ENCODE measurements around the gene CEP68.
"Not testable (repeated sequence)": the region's sequence is repeated elsewhere in the genome, so short reads cannot be mapped to it uniquely, and the experiment has no call there.

Gene CEP68

DNA sequence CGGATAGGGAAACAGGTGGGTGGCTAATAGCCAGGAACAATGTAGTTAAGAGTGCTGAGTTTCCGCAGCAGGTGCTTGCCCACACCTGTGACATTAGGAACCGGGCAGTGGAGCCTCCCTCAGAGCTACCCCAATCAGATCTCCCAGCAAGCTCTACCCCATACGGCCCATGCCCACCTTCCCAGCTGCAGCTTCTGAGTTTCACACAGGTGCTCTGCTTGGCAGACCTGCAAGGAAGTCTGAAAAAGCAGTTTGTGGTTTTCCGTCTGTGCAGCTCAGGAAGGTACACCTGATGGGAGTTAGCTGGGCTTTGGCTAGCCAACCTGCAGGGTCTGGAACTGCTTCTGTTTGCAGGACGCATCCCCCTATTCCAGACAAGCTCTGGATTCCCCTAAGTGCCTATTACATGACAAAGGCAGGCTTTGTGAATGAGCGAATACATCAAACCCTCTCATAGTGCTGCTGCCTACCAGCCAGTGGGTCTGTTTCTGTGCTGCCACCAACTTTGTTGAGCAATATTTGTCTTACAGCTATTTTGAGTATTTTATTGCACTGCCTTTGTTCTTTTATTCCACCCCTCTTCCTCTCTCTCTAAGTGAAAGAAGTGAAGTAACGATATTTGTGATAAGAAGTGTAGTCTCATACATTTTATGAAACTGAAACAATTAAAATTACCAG is 24.7 kb upstream of the CEP68 start:
- DNase-seq (ENCODE audit: low spot score): no peak

DNA sequence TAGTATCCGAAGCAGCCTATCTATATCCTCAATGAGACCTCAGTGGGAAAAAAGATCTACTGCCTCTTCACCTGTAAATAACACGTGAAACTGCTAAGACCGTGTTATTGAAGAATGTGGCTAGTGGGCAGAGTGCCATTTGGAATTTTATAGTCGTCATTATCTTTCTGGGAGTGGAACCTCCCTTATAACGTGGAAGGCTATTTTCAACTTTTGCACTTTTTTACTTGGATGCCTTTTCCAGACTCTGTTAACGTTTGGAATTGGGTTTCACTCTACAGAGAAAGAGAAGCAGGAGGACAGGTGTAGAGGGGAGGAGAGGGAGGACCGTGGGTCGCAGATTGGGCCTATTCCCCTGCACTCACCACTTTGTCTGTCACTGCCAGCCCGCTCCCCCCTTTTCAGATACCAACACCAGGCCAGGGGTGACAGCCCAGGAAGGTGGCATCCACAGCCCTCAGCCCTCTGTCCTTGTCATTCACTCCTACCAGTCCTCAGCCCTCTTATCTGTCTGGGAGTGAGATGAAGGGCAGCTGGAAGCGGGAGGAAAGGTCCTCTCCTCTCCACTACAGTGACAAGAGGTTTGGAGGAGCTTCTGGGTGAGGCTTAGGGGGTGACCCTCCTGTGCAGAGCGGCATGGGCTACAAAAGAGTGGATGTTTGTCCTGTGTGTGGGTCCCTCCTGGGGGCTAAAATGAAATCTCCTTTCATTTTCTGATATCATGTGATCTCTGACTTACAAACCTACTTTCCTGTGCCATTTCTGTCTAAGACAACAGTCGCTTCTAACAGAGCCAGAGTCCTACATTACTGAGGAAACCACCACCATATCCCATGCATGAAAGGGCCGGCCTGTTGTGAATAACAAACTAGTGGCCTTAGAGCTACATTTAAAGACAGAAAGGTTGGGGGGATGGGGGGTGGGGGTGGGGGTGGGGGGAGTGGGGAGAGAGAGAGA is 23.9 kb upstream of the CEP68 start:
- no peak for DNase-seq (ENCODE audit: low spot score)

DNA sequence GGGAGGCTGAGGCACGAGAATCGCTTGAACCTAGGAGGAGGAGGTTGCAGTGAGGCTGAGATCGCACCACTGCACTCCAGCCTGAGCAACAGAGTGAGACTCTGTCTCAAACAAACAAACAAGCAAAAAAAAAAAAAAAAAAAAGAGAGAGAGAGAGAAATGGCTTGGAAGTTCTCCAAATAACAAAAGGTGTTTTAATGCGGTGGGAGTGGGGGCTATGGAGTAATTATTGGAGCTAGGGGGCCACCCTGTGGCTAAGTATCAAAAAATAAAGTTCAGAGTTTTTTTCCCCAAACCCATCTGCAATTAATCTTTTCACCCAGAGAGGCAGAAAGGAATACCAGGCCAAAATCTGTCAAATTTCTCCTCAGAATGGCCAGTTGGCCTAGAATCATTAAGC is 23.0 kb upstream of the CEP68 start:
- peak; percentile 14 for DNase-seq (ENCODE audit: low spot score)

DNA sequence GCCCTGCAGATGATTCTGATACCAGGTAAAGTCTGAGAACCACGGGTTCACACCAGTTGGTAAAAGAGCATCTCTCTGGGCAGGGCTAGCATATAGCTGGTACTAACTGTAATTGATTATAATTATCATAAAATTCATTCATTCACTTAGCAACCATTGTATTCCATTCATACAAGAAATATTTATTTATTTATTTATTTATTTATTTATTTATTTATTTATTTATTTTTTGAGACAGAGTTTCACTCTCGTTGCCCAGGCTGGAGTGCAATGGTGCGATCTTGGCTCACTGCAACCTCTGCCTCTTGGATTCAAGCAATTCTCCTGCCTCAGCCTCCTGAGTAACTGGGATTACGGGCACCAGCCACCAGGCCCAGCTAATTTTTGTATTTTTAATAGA is 22.5 kb upstream of the CEP68 start:
- not testable (repeated sequence) for DNase-seq (ENCODE audit: low spot score)

DNA sequence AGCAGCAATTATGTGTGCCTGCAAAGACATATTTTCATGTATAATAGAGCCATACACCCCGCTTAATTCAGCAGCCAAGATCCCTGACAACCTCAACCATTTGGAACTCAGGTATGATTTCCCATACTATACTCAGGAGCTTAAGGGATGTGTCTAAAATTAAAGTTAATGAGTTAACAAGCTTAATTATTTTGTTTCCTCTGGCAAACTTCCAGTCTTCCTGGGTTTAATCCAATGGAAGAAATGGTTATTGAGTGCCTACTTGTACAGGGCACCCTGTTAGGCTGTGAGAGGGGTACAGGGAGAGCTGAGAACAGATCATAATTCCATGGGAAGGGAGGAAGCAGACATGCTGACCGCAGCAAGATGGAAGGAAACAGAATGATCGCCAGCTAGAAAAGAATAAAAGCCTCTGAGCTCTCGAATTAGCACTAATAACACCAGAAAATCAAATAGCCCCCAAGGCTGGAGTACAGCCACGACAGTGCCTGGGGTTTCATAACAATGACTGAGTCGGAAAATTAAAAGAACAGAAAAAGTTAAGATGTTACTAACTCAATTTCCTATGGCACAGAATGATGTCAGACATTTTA is 20.8 kb upstream of the CEP68 start:
- no peak for DNase-seq (ENCODE audit: low spot score)

DNA sequence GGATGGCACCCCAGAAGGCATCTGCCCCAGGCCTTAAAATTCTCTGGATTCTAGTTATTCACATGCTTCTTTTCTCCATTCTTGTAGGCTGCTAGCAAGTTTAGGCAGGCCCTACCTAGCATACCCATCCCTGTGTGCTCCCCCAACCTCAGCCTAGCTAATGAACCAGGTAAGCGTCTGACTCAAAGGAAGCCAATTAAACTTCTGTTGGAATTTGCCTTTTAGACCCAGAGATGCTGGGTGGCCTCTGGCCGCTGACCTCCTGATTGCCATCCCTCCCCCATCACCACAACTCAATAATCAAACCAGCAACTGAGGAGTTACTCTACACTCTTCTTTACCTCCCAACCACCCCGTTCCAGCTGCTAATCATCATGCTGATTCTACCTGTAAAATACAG is 19.0 kb upstream of the CEP68 start:
- DNase-seq (ENCODE audit: low spot score): no peak

DNA sequence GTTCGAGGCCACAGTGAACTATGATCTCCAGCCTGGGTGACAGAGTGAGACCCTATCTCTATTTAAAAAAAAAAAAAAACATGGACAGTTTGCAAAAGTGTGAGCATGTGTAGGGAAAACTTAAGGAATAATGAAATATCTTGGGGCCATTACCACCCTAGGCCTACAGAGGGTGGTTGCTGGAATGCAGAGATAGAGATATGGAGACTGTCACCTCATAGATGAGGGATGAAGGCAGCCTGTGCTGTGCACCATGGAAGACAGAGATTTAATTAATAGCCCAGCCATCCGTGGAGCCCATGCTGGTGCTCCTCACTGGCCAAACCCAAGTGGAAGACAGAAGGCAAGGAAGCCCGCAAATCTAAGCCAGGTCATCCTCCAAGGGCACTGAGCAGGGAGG is 16.6 kb upstream of the CEP68 start:
- DNase-seq (ENCODE audit: low spot score): no peak

DNA sequence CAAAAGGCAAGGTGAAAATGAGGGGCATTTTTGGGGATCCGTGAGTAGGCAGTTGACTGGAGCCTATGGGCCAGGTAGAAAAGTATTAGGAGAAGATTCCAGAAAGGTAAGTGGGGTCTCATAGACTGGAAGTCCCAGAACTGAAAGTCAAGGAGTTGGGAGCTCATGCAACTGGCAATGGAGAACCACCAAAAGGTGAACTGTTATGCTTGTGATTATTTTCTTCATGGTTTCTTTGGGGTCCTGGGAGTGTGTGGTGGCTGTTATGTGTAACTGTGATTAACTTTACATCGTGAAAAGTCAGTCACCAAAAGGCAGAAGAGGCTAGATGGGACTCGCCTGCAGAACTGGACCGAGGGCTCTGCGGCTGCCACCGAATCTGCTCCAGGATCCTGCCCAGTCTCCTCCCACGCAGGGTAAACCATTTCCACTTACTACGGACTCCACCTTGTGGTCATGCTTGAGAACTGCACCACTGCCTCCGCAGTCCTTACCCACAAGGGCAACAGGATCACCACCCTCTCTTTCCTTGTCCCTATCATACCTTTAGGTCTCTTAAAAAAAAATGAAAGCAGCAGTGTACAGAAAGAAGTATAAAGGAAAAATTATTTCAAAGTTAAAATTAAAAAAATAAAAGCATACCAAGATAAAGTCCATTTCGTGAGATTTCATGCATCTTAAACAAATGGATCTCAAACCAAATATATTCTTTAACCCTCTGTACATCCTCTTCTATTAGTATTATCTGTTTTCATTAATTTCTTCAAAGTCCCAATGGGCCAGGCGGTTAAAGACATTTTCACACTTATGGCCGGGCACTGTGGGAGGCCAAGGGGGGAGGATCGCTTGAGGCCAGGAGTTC is 15.6 kb upstream of the CEP68 start:
- DNase-seq (ENCODE audit: low spot score): peak; percentile 81

DNA sequence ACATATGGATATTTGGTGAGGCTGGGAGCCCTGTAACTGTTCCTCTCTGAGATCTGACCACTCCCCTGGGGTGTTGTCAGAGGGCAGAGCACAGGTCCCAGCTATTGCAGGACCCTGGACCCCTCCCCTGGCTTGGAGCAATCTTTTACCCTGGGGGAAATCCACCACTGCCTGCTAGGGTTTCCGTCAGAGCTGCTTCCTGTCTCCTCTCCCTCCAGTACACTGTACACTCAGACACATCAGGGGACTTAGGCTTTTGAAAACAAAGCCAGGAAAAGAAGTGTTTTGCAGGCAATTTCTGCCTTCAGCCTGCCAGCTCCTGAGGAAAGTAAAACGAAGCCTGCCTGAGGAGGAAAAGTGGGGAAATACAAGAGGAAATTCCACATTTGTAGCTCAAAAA is 13.2 kb upstream of the CEP68 start:
- no peak for DNase-seq (ENCODE audit: low spot score)

DNA sequence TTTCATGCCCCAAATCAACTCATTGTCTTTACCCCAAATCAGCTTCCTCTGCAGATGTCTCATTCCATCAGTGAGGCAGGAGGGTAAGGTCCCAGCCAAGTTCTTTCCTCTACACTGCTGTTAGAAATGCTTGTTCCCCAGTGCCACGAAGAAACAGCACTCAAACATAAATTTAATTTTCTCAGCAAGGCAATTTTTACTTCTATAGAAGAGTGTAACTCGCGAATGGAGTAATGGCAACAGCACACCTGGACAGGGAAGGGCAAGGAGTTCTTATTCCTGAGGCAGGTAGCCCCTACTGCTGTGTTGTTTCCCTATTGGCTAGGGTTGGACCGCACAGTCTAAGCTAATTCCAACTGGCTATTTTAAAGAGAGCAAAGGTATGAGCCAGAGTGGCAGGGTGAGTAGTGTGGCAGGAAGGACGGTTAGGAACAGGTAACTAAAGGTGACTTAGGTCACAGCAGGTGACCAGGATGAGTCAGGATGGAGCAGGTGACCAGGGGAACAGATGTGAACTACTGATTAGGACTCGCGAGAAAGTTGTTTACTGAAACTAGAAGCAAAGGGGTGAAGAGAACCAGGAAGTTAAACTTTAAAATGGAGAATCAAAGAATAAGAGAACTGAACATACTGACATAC is 12.0 kb upstream of the CEP68 start:
- no peak for DNase-seq (ENCODE audit: low spot score)

DNA sequence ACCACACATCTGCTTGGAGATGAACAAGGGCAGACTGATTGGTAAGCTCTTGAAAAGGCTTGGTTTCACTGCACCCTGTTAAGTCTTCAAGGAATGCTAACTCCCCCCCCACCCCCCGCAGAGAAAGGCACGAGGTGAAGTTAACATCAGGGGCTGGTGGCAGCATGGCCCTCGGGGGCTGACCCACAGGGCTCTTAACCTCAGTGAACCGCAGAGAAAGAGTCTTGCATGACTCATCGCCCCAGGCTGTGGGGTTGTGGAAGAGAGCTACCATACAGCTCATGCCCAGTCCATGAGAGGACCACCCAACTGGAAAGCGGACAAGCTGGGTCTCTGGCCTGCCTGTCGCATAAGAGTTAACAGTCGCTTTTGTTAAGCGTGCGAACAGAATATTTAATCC is 10.6 kb upstream of the CEP68 start:
- no peak for DNase-seq (ENCODE audit: low spot score)

DNA sequence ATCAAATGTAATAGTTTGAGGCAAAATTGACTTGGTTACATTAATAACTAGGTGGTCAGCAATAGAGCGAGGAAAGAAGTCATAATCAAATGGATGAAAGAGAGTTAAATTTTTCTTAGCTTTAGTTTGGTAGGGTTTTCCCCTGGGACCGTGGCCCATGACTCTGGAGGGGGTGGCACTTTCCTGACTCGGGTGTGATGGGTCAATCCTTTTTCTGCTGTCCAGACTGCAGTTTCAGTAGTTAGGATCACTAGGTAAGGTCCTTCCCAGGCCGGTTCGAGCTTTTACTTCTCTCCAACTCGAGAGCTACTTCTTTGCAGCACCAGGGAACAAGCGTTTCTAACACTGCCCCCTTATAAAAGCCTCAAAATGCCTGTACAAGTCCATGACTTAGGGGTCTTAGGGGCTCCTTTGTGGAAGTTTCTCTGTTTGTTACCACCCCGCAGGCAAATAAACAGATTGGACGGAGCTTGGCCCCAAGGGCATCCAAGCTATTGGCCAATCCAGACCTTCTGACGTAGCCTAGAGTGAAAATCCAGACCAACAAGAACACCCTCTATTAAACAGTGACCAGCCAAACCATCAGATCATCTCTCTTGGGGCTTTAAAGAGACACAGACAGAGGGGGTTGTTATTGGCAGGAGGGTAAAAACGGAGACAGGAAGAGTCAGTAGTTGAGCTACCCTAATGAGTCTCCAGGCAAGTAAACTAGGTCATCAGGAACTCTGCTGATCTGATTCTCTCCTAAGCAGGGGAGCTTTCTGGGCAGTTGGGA is 9.4 kb upstream of the CEP68 start:
- DNase-seq (ENCODE audit: low spot score): no peak

DNA sequence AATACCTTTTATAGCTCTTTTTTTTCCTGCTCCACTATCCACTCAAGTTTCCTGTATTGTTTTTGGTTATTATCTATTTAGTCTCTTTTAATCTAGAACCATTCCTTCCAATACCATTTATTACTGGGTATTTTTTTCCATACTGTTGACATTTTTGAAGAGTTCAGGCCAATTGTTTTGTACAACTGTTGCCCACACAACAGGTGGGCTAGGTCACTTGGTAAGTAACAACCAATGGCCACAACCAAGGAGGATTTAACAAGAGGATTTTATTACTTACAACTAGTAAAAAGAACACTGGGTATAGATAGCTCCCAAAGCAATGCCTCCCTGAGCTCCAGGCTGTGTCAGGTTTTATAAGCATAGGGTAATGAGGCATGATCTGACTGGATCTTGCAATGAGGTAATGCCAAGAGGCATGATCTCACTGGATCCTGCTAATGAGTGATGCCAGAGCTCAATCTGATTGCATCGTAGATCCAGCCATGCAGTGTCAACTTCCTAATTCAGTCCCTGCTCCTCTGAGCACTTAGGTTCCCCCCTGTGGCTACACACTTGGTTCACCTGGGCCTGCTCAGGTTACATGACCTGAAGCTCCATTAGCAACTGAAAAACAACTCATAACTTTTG is 7.1 kb upstream of the CEP68 start:
- no peak for DNase-seq (ENCODE audit: low spot score)

DNA sequence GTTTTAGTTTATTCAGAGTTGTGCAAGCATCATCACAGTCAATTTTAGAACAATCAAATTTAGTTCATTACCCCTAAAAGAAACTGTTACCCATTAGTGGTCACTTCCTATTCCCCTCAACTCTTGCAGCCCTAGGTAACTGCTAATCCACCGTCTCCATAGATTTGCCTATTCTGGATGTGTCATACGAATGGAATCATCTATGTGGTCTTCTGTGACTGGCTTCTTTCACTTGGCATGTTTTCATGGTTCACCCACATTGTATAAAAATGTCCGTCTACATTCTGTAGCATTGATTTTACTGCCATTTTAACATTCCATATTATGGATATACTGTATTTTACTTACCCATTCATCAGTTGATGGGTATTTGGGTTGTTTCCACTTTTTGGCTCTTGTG is 5.3 kb upstream of the CEP68 start:
- DNase-seq (ENCODE audit: low spot score): no peak

DNA sequence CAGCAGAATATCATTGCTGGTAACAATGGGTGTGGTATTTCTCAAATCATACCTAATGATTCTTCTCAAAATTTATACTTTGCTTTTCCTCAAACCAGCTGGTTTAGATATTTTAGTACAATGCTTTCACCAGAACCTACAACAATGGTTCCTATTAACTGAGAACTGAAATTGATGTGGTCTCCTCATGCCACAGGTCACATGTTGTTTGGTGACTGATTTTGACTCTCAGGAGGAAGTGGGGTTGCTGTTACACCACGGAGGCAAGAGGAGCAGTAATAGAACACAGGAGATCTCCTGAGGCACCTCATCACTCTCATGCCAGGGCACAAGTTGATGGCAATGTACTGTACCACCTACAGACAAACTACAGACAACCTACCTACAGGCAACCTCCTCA is 3.0 kb upstream of the CEP68 start:
- DNase-seq (ENCODE audit: low spot score): peak; percentile 58

DNA sequence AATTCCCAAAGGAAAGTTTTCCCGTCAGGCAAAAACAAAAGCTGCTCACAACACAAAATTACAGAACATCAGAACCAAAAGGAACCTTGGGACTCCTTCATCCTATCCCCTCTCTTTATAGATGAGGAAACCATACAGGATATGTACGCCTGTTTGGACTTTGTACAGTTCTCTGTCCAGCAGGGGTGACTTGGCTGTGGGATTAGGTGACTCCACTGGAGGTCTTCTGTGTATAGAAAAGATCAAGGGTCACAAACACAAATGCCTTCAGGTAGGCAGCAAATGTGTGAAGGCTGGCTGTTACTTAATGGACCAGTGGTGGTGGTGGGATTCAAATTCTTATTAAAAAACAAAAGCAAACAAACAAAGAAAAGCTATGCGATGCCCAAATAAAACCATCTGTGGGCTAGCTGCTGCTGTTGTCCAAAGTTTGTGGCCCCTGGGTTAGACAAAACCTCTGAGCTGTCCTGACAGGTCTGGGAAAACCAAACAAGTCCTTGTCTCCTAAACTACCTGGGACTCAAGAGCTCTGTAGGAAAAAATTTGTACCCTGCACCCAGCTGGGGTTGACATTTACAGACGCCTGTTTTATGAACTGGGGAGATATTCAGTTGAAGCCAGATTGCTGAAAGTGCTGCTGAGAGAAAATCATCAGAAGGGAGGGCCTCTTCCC is 1.3 kb upstream of the CEP68 start:
- DNase-seq (ENCODE audit: low spot score): no peak

DNA sequence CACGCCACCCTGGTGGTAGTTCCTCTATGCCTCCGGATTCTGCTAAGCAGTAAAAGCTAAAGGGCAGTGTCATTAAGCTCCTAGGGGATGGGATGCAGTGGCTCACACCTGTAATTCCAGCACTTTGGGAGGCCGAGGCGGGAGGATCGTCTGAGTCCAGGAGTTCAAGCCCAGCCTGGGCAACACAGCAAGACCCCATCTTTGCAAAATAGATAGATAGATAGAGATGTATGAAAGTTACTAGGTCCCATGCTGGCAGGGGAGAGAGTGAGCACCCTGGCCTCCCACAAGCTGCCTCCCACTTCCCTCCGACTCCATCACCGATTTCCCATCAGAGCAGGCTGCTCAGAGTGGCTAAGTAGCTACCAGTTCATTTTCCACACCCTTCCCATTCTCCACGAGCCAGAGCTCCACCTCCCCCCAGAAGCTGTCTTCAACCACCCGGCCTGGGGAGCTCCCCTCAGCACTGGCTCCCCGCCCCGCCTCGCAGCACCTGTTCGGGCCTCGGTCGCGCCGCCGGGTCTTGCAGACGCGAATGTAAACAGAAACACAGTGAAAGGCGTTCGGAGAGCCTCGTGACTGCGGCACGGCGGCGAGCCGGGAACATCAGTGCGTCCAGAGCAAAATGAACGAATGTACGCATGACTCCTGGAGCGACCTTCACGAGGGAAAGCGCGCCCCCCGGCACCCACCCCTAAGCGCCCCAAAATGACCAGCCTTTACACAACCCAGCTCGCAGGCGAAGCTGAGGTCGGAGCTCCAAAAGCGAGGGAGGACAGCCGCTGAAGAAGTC is 598 bp upstream of the CEP68 start:
- DNase-seq (ENCODE audit: low spot score): no peak

DNA sequence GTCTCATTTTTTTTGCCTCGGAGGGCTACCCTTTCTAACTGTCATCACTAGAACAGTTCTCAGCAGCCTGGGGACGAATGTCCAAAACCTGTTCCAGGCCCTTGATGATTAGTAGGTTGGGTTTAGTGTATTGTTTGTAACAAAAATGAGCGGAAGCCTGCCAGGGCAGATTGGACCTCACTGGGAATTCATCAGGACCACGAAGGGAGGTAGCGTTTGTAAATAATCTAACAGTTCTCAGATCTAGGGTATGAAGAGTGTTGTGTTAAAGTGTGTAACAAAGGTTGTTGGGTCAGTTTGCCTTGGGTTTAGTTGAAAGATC is 799 bp downstream of the CEP68 start:
- no peak for DNase-seq (ENCODE audit: low spot score)

DNA sequence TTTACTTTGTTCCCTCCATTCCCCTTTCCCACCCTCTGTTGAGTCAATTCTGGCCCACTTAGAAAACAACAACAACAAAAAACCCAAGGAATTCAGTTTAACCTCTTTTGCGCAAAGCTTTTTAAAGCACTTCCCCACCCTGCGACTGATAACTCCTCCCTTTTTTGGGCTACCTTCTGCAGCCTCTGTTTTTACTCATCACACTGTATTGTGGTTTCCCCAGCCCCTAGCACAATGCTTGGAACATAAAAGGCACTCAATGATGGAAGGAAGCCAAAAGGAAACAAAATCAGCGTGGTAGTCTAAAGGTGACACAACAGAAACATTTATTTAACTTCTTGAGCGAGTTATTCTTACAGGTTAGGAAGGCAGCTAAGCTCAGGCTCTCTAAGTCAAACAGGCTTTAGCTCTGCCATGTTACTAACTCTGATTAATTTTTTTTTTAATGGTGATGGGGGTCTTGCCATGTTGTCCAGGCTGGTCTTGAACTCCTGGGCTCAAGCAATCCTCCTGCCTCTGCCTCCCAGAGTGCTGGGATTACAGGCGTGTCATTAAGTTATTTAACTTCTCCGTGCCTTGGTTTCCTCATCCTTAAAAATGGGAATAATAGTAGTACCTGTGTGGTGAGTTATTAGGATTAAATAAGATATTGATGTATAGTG is 1.3 kb downstream of the CEP68 start:
- peak; percentile 89 for DNase-seq (ENCODE audit: low spot score)
